Bronchial epithelial cell (primary cell): Measurements from ENCODE around the gene PRDX2. TPM values are rescaled to one million over a fixed set of nuclear protein-coding genes. Genes with fewer than 3 reads are reported as not detected.

ENCODE experiments used
- DNase-seq: peaks from one replicate; pipeline ENCODE4 v3.0.0-alpha.2; 2010; ENCODE audit warnings: low read depth
- FAIRE-seq: peaks from 2 replicates; lab custom pipeline; 2011; peaks lifted over from hg19 to GRCh38; lab: Jason Lieb, UNC
- H3K27me3 ChIP-seq: 2 replicates; pipeline ENCODE4 v1.5.1; 2011; ENCODE audit warnings: low read length; ENCODE audit not compliant: control insufficient read depth, insufficient read depth
- H3K36me3 ChIP-seq: 2 replicates; pipeline ENCODE4 v1.5.1; 2011; ENCODE audit warnings: low read length; ENCODE audit not compliant: control insufficient read depth, insufficient read depth
- H3K4me3 ChIP-seq: 2 replicates; pipeline ENCODE4 v1.5.1; 2011; ENCODE audit warnings: mild to moderate bottlenecking, low read depth, low read length, control low read depth
- CTCF ChIP-seq: IDR thresholded peaks from 2 replicates; pipeline ENCODE4 v1.5.1; 2011; ENCODE audit warnings: mild to moderate bottlenecking, moderate library complexity, low read length, control low read depth, inconsistent platforms; ENCODE audit not compliant: insufficient read depth, severe bottlenecking
- total RNA-seq: library from RNA; depleted of rRNA; stranded (reverse); fragments of >200 nt; gene quantifications from 2 replicates; pipeline ENCODE4 v1.2.1, GENCODE V29; 2014

PRDX2 gene
- total RNA-seq, 1 donor from 2014 or later: 157 TPM

GRCh38 chr19:12748489-12748888, 53.1 kb downstream of the PRDX2 start:
- FAIRE-seq (no peak), DNase-seq (no peak)
- peaks cover 18% of the 10 kb centered on the region for H3K36me3 ChIP-seq
- H3K4me3 ChIP-seq: no peak overlapping the region
- H3K27me3 ChIP-seq: peaks cover 3% of the 10 kb centered on the region
- no peak for TF ChIP-seq CTCF

Other genes starting within 250 kb of the PRDX2 start
- 5.8 and 7.9 TPM in 2 replicates for gene ZNF490, start 191.0 kb downstream of the PRDX2 start, total RNA-seq
- 11.1 and 11.8 TPM in 2 replicates for gene ZNF791, start 190.9 kb downstream of the PRDX2 start, total RNA-seq
- gene MAN2B1, start 135.1 kb downstream of the PRDX2 start, total RNA-seq: 29.8 and 32.1 TPM in 2 replicates
- gene WDR83, start 135.0 kb downstream of the PRDX2 start, total RNA-seq: 13.8 and 21.1 TPM in 2 replicates
- gene DHPS, start 119.9 kb downstream of the PRDX2 start, total RNA-seq: 47.4 and 94.5 TPM in 2 replicates
- not detected in 2 replicates for gene GNG14, start 113.8 kb downstream of the PRDX2 start, total RNA-seq
- 5.4 and 6.1 TPM in 2 replicates for gene FBXW9, start 105.2 kb downstream of the PRDX2 start, total RNA-seq
- gene TNPO2, start 77.9 kb downstream of the PRDX2 start, total RNA-seq: 16.8 and 28.0 TPM in 2 replicates
- gene TRIR, start 67.1 kb downstream of the PRDX2 start, total RNA-seq: 177 and 201 TPM in 2 replicates
- 104 and 107 TPM in 2 replicates for gene GET3, start 64.3 kb downstream of the PRDX2 start, total RNA-seq
- not detected in 2 replicates for gene BEST2, start 50.0 kb downstream of the PRDX2 start, total RNA-seq
- gene HOOK2, start 26.2 kb downstream of the PRDX2 start, total RNA-seq: 52.5 and 58.7 TPM in 2 replicates
- gene JUNB, start 10.3 kb downstream of the PRDX2 start, total RNA-seq: 158 and 179 TPM in 2 replicates
- not detected in 2 replicates for gene THSD8, start 269 bp upstream of the PRDX2 start, total RNA-seq
- 11.1 and 12.9 TPM in 2 replicates for gene RNASEH2A, start 4.8 kb upstream of the PRDX2 start, total RNA-seq
- gene RTBDN, start 32.8 kb upstream of the PRDX2 start, total RNA-seq: not detected in 2 replicates
- 0.26 and 0.38 TPM in 2 replicates for gene MAST1, start 36.7 kb upstream of the PRDX2 start, total RNA-seq
- 27.9 and 35.2 TPM in 2 replicates for gene DNASE2, start 79.6 kb upstream of the PRDX2 start, total RNA-seq
- not detected in 2 replicates for gene KLF1, start 85.4 kb upstream of the PRDX2 start, total RNA-seq
- 17.9 and 38.2 TPM in 2 replicates for gene GCDH, start 89.4 kb upstream of the PRDX2 start, total RNA-seq
- not detected in 2 replicates for gene SYCE2, start 117.5 kb upstream of the PRDX2 start, total RNA-seq
- 53.6 and 55.5 TPM in 2 replicates for gene FARSA, start 131.9 kb upstream of the PRDX2 start, total RNA-seq
- 1,002 and 1,570 TPM in 2 replicates for gene CALR, start 136.8 kb upstream of the PRDX2 start, total RNA-seq
- 91.1 and 120 TPM in 2 replicates for gene RAD23A, start 144.1 kb upstream of the PRDX2 start, total RNA-seq
- gene GADD45GIP1, start 155.4 kb upstream of the PRDX2 start, total RNA-seq: 27.1 and 36.0 TPM in 2 replicates
- gene DAND5, start 167.8 kb upstream of the PRDX2 start, total RNA-seq: not detected in 2 replicates
- gene NFIX, start 193.7 kb upstream of the PRDX2 start, total RNA-seq: 5.4 and 5.8 TPM in 2 replicates